ENCODE measurements around the gene TTC28.
"Not testable (repeated sequence)": the region's sequence is repeated elsewhere in the genome, so short reads cannot be mapped to it uniquely, and the experiment has no call there.

TTC28 gene

GRCh38 chr22:28601915-28602314 is 77.7 kb downstream of the TTC28 start:
- DNase-seq (ENCODE audit: low read depth): no peak

- no peak for DNase-seq (ENCODE audit: low read depth)
Measured at GRCh38 chr22:28600546-28601143, 79.0 kb downstream of the TTC28 start.

DNA sequence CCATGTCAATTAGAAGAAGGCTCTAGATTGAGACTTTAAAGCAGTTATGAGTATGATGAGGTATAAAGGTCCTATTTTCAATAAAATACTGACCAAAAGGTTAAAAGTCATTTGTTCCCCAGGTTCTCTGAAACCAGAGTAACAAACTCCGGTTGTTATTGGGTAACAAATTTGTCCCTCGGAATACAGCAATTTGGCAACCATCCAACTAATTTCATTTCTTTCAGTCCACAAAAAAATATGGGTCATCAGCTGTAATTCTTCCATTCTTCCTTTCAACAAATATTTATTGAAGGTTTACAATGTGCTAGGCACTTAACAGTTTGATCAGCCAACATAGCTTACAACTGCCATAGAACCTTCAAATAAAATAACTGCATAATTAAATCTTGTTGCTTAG is 79.9 kb downstream of the TTC28 start:
- DNase-seq (ENCODE audit: low read depth): no peak

GRCh38 chr22:28597665-28598064 is 82.0 kb downstream of the TTC28 start:
- DNase-seq (ENCODE audit: low read depth): no peak

DNA sequence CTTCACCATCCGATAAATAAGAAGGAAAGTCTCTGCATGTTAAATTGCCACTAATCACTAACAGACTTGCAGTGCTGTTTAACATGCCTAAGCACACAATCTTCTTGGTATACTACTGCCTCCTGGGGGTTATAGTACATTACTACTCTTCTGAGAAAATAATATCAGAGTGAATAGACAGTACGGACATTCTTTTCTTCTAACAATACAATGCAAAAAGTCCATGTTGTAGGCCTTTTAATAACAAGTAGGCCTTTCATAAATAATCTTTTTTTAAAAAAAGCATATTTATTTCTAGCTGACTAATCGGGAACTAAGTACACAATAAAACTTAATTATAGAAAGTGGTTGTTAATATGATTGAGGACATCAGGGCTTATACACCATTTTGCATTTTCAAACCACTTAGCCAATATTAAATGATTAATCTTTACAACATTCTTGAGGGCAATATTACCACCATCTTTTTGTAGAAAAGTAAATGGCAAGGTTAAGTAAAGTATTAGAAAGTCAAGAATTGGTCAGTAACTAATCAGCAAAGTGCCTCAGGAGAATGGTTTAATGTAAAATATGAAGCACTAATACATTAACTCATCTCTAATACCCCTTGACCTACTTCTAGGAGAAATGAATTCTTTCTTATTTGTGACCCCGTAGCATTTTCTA is 84.7 kb downstream of the TTC28 start:
- DNase-seq (ENCODE audit: low read depth): peak; percentile 44

DNA sequence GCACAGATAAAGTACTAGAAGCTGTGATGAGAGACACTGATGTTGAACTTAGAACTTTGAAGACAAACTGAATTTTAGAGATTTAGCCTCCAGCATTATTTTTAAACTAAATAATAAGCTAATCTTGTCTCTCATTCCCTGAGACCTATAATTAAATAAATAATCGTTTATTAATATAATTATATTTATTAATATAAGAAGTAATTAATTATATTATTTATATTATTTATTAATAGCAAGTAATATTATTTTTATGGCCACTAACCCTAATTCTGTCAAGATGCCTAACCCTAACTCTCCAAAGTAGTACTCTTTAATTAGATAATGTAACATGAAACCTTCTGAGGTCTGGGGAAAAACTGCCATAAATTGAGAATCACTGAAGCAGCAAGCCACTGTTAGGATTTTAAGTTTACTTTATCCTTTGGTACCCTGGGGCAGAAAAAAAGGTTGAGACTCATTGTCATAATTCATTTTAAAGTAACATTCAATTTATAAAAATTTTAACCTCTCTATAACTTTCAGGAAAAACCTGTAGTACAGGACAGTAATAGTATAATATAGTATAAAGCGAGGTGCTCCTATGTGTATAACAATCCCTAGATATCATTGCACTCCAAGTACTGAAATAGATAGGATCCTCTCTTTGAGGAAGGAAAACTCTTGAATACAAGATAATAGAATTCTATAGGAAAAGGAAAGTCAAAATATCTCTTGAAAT is 85.4 kb downstream of the TTC28 start:
- no peak for DNase-seq (ENCODE audit: low read depth)

- no peak for DNase-seq (ENCODE audit: low read depth)
Measured at GRCh38 chr22:28593299-28593698, 86.3 kb downstream of the TTC28 start.

DNA sequence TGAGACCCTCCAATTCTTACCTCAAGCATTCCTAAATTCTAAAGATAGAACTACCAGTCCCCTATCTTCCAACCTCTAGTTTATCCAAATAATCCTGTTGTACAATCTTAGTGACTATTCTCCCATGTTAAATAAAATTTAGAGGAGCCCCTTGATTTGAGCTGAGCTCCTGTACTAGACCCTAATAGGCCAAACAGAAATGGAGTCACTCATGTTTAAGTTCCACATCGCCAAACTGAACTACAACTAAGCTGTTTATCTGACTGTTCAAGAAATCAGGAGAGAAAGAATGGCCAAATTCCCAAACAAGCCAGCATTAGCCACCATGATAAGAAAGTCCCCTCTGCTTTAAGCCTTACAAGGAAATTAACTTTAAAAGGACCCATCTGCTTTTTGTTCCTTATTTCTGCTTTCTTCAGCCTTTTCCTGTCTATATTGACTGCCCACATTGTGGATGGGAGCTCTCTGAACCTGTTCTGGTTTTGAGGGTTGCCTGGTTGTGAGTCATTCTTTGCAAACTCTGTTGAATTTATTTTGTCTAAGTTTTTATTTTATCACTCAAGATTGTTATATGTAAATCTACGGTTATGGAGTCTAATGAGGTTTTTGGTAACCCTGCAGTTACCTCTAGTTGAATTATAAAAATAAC is 90.4 kb downstream of the TTC28 start:
- no peak for DNase-seq (ENCODE audit: low read depth)

- no peak for DNase-seq (ENCODE audit: low read depth)
Measured at GRCh38 chr22:28585324-28585723, 94.3 kb downstream of the TTC28 start.

DNA sequence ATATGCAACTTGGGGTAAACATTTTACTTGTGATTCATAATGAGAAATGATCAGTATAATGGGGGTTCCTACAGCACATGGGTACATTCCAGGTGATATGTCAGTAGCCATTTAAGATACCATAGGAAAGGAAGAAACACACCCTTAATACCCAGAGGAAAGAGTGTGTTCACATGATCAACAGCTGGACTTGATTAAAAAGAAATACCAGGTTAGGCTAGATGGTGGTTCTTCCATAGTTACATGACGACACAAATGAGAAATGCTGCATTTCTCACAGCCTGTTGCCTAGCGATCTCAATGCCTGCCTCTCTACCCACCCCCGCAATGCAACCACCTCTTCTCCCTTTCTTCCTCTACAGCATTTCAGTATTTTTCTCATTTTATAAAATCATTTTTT is 96.8 kb downstream of the TTC28 start:
- peak; percentile 82 for DNase-seq (ENCODE audit: low read depth)

DNA sequence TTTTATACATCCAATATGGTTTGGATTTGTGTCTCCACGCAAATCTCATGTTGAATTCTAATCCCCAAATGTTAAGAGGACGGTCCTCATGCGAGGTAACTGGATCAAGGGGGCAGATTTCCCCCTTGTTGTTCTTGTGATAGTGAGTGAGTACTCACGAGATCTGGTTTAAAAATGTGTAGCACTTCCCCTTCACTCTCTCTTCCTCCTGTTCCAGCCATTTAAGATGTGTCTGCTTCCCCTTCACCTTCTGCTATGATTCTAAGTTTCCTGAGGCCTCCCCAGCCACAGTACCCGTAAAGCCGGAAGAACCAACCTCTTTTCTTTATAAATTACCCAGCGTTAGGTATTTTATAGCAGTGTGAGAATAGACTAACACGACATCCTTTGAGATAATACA is 98.6 kb downstream of the TTC28 start:
- DNase-seq (ENCODE audit: low read depth): no peak

DNA sequence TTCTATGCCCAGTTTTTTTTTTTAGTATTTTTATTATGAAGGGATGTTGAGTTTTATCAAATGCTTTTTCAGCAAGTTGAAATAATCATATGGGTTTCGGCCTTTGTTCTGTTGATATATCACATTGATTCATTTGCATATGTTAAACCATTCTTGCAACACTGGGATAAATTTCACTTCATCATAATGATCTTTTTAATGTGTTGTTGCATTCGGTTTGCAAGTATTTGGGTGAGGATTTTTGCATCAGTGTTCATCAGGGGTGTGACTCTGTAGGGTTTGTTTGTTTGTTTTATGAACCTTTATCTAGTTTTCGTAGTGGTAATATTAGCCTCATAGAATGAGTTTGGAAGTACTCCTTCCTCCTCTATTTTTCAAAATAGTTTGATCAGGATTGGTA is 103.5 kb downstream of the TTC28 start:
- no peak for DNase-seq (ENCODE audit: low read depth)

- no peak for DNase-seq (ENCODE audit: low read depth)
Measured at GRCh38 chr22:28574159-28574788, 105.4 kb downstream of the TTC28 start.

DNA sequence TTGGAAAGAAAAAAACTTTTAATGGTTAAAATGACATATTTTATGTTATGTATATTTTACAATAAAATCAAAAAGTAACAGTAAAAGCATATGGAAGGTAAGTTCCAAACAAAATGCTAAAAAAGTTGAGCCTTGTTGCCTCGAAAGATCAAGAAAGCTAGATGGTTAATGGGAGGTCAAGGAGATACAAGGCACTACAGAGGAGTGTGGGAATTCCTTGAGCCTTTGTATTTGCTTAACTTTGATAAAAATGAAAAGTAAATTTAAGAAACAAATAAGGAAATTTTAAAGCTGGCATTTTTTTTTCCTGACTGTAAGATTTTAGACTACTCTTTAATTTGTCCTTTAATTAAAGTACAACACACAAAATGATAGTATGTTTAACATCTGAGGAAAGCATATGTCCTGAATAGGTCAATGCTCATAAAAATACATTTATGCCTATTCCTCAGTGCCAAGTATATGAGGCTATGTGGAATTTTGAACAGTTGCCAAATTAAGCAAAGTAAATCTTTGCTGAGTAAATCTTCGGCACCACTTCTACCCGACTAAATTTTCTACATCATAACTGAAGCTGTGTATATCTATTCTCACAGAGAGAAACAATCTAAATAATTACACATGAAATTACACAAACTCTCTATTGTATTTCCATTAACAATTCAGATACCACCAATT is 108.8 kb downstream of the TTC28 start:
- no peak for DNase-seq (ENCODE audit: low read depth)

GRCh38 chr22:28568974-28569373 is 110.7 kb downstream of the TTC28 start:
- DNase-seq (ENCODE audit: low read depth): not testable (repeated sequence)

- no peak for DNase-seq (ENCODE audit: low read depth)
Measured at GRCh38 chr22:28568099-28568498, 111.5 kb downstream of the TTC28 start.

GRCh38 chr22:28566920-28567499 is 112.6 kb downstream of the TTC28 start:
- not testable (repeated sequence) for DNase-seq (ENCODE audit: low read depth)

- no peak for DNase-seq (ENCODE audit: low read depth)
Measured at GRCh38 chr22:28563636-28564035, 116.0 kb downstream of the TTC28 start.

GRCh38 chr22:28562324-28562723 is 117.3 kb downstream of the TTC28 start:
- no peak for DNase-seq (ENCODE audit: low read depth)

- DNase-seq (ENCODE audit: low read depth): not testable (repeated sequence)
Measured at GRCh38 chr22:28560743-28561101, 118.9 kb downstream of the TTC28 start.

DNA sequence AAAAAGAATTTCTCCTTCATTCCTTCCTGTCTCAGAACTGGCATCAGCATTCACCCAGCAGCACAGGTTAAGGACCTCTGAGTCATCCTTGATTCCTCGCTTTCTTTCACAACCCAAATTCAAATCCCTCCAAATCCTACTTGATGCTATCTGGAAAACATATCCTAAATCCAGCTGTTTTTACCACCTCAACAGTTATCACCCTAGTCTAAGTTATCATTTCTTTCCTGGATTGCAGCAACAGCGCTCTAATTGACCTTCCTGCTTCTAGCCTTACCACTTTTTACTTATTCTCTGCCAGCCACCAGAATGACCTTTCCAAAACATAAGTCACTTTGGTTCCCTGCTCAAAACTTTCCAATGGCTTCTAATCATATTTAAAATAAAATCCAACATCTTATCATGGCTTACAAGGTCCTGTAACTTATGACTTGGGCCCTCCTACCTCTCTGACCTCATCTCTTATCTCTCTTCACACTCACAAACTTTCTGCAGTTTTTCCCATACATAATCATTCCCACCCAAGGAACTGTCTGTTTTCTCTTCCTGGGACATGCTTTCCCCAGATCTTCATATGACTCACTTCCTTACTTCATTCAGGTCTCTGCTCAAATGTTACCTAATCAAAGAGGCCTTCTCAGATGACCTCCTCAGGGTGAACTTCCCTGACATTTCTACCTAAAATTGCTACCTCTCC is 119.4 kb downstream of the TTC28 start:
- peak; percentile 50 for DNase-seq (ENCODE audit: low read depth)
